IPS-20b (cell line): ENCODE results near the gene GREM1.

Source experiments
- H3K27ac ChIP-seq: one replicate; pipeline ENCODE4 v1.5.1; 2013; ENCODE audit warnings: low read length
- H3K27me3 ChIP-seq: 2 replicates; pipeline ENCODE4 v1.6.1; 2013; ENCODE audit warnings: mild to moderate bottlenecking, low read length, inconsistent platforms; ENCODE audit not compliant: insufficient read depth
- H3K36me3 ChIP-seq: 2 replicates; pipeline ENCODE4 v1.6.1; 2013; ENCODE audit warnings: low read depth, mild to moderate bottlenecking, inconsistent platforms, low read length, moderate library complexity; ENCODE audit not compliant: insufficient read depth
- H3K4me1 ChIP-seq: 2 replicates; pipeline ENCODE4 v1.6.1; 2013; ENCODE audit warnings: mild to moderate bottlenecking, control low read depth, inconsistent platforms, low read length, moderate library complexity; ENCODE audit not compliant: insufficient read depth
- H3K4me3 ChIP-seq: 2 replicates; pipeline ENCODE4 v1.5.1; 2013; ENCODE audit warnings: mild to moderate bottlenecking, low read length, inconsistent platforms
- H3K9ac ChIP-seq: 2 replicates; pipeline ENCODE4 v1.6.1; 2013; ENCODE audit warnings: low read depth, mild to moderate bottlenecking, inconsistent platforms, low read length, moderate library complexity
- H3K9me3 ChIP-seq: 2 replicates; pipeline ENCODE4 v1.6.1; 2013; ENCODE audit warnings: mild to moderate bottlenecking, low read depth, low read length, inconsistent platforms; ENCODE audit not compliant: insufficient read depth

The GREM1 gene

DNA sequence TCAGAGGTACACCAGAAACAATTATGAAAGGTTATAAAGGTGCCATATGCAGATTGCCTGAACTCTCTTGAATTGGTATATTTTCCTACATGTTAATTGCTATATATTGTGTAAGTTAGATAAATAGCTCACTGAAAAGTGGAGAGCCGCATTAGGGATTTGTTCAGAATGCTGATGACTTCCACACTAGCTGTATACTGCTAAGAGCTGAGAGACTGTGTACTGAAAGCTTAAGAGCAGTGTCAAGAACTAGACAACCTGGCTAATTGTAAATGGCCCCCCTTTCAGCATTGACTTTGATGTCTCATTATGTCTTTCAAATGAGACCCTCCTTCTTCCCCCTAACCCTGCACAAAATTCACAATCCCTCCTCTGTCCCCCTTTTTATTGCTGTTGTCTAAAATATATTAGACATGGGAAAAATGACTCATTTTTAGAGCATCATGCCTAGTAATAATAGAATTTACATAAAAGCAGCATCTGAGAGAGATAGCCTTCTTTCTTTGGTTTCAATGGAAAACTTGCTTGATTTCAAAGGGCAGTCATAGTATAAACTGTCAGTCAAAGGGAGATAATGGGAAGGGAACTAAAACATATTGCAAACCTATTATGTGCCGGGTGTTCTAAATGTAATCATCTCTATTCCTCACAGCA, 34.7 kb upstream of the GREM1 start:
- H3K27ac ChIP-seq, result no peak overlapping the region
- no peaks in the 10 kb centered on the region for H3K4me1 ChIP-seq
- H3K9ac ChIP-seq, result no peak overlapping the region
- H3K9me3 ChIP-seq, result no peaks in the 10 kb centered on the region; the same call in 1 of the 2 replicates
- H3K27me3 ChIP-seq, result no peaks in the 10 kb centered on the region
- H3K36me3 ChIP-seq, result no peaks in the 10 kb centered on the region
- no peak overlapping the region for H3K4me3 ChIP-seq

DNA sequence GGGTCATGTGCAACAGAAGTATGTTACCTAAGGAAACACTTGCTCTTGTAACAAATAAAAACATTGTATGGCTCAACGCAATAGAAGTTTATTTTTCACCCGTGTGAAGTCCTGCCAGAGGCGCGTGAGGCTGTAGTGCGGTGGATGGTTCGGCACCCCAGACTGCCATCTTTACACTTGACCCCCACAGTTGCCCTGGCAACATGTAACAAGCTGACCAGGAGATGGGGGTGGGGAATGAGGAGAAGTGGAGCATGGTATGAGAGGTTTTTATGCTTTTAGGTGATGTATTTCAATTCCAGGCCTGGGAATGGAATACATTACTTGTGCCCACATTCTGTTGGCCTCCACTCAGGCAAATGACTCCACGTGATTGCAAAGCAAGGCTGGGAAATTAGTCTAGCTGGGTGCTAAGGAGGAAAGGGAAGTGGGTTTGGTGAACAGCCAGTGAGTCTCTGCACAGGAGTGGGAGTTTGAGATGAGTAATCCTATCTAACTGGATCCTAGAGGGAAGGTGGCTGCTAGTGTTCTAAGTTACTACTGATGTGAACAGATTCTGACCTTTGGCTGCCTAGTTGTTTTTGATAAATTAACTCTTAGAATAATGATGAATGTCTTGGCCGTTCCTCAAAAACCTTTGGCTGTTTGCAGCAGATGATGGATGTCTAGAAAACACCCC, 33.8 kb upstream of the GREM1 start:
- Histone ChIP-seq H3K36me3 (no peaks in the 10 kb centered on the region), H3K9ac (no peak overlapping the region), H3K9me3 (no peaks in the 10 kb centered on the region; the same call in 1 of the 2 replicates), H3K27ac (no peak overlapping the region), H3K27me3 (no peaks in the 10 kb centered on the region), H3K4me3 (no peak overlapping the region), H3K4me1 (no peaks in the 10 kb centered on the region)

DNA sequence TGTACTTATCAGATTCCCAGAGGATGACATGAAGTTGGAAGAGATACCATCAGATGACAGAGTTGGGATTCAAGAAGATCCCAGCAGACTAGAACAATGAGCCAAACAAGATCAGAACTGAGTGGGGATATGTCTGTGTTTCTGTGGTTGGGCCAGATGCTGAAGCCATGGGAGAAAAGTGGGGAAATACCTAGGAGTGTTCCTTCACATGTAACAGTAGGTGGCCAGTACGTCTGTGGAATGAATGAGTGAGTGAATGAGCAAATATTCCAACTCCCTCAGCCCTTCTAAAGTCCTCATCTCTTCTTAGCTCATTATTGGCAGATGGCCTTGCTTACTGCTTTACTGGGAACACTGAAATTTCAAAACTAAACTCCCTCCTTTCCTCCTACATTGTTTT, 32.2 kb upstream of the GREM1 start:
- Histone ChIP-seq H3K27me3 (no peaks in the 10 kb centered on the region), H3K9ac (no peak overlapping the region), H3K4me1 (no peaks in the 10 kb centered on the region), H3K27ac (no peak overlapping the region), H3K9me3 (no peaks in the 10 kb centered on the region; the same call in 1 of the 2 replicates), H3K4me3 (no peak overlapping the region), H3K36me3 (no peaks in the 10 kb centered on the region)

DNA sequence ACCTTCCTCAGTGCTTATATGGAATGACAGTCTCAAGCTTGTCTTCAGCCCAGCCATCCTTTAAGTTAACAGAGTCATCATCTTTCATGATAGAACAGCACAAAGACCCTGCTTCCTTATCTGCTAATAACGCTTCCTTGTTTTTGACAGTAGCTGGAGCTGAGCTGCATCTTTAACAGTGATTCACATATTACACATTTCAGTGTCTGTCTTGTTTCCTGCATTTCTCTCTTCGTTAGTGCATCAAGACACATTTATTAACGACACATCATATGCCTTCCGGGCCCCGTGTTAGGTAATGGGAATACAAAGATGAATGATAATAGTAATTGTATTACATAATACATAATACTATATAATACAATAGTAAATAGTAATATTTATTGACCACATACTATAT, 30.2 kb upstream of the GREM1 start:
- no peaks in the 10 kb centered on the region; the same call in 1 of the 2 replicates for H3K9me3 ChIP-seq
- H3K4me3 ChIP-seq, result no peak overlapping the region
- no peaks in the 10 kb centered on the region for H3K4me1 ChIP-seq
- H3K27ac ChIP-seq, result no peak overlapping the region
- H3K36me3 ChIP-seq, result no peaks in the 10 kb centered on the region
- H3K9ac ChIP-seq, result no peak overlapping the region
- no peaks in the 10 kb centered on the region for H3K27me3 ChIP-seq

DNA sequence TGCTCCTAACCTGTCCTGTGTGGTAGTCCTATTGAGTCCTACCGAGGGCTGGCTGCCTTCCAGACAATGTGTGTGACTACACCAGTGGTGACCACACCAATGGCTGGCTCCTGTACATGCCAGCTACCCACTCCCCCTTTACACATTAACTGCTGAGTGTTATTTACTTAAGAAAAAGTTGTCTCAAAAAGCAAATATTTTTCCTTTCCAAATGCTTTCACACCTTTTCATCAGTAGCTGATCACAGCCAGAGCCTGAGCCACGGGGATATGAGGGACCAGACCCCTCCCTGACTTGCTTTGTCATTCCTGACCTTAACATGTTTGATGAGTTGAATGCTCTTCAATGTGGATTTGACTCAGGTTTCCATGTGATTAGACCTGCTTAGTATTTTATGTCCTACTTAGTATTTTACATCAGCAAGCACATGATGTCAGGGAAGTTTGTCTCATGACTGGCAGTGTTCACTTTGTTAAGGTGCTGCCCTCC, 29.6 kb upstream of the GREM1 start:
- Histone ChIP-seq H3K4me3 (no peak overlapping the region), H3K9ac (no peak overlapping the region), H3K36me3 (no peaks in the 10 kb centered on the region), H3K4me1 (no peaks in the 10 kb centered on the region), H3K9me3 (no peaks in the 10 kb centered on the region; the same call in 1 of the 2 replicates), H3K27ac (no peak overlapping the region), H3K27me3 (no peaks in the 10 kb centered on the region)

DNA sequence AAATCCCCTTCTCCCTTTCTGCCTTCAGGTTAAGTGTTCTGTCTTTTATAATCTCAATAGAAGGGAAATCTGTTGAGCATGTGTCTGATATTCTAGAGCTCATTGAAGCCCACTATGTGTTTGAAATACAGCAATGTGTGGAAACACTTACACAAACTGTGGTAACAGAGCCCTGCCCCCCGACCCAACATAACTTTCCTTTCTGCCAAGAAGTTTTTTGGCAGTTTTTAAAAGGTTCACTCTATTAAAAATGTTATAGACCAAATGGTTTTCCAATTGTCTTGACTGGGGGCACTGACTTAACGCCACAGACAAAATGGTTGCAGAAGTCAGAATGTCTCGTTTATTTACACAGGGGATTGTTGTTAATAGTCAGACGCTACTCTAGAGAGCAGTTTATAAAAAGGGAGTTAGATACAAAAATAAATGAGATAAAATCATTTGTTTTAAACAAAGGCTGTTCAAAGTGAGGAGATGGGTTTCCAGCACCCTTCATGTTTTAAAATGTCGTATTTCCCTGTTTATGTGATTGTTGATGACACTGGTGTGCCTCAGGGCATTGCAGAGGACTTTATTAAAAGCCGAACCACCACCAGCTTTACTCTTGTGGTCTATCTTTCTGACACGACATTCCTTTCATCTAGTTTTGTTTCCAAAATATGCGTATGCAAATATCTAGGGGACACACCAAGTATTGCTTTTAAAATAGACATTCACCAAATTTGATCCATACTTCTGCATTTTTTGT, 26.7 kb upstream of the GREM1 start:
- no peaks in the 10 kb centered on the region for H3K4me1 ChIP-seq
- H3K27me3 ChIP-seq, result no peaks in the 10 kb centered on the region
- no peak overlapping the region for H3K27ac ChIP-seq
- H3K36me3 ChIP-seq, result no peaks in the 10 kb centered on the region
- no peak overlapping the region for H3K4me3 ChIP-seq
- H3K9me3 ChIP-seq, result no peaks in the 10 kb centered on the region; the same call in 1 of the 2 replicates
- H3K9ac ChIP-seq, result no peak overlapping the region

DNA sequence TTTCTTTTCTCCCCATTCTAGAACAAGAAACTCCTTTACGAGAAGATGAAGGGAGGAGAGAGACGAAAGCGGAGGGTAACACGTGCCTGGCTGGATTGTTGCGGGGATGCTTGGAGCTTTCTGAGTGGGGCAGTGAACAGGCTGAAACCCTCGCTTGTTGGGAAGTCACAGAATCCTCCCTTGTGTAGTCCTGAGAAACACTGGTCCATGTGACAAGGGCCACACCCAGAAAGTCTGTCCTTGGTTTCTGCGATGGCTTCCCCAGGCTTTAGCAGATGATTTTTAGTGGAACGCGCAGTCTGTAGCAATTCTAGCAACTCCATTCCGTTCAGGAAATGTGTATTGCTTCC, 26.1 kb upstream of the GREM1 start:
- Histone ChIP-seq H3K27ac (no peak overlapping the region), H3K9me3 (no peaks in the 10 kb centered on the region; the same call in 1 of the 2 replicates), H3K4me3 (no peak overlapping the region), H3K9ac (no peak overlapping the region), H3K4me1 (no peaks in the 10 kb centered on the region), H3K36me3 (no peaks in the 10 kb centered on the region), H3K27me3 (no peaks in the 10 kb centered on the region)

DNA sequence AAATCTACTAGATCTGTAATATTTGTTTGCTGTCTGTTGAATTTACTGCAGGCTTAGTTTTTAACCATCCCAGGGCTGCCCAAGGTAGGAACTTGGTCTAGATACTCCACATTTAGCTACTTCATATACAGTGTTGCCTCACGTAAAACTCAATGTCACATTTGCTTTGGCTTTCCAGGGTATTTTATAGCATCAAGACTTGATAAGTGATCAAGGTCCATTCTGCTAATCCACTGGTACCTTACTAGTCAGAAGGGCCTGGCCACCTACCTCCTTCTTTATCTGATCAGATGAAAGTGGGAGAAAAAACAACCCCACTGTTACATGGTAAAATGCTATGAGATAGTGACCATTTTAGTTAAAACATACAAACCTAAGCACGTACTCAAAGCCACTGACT, 25.5 kb upstream of the GREM1 start:
- Histone ChIP-seq H3K36me3 (no peaks in the 10 kb centered on the region), H3K9me3 (no peaks in the 10 kb centered on the region), H3K27ac (no peak overlapping the region), H3K27me3 (no peaks in the 10 kb centered on the region), H3K9ac (no peak overlapping the region), H3K4me1 (no peaks in the 10 kb centered on the region), H3K4me3 (no peak overlapping the region)

DNA sequence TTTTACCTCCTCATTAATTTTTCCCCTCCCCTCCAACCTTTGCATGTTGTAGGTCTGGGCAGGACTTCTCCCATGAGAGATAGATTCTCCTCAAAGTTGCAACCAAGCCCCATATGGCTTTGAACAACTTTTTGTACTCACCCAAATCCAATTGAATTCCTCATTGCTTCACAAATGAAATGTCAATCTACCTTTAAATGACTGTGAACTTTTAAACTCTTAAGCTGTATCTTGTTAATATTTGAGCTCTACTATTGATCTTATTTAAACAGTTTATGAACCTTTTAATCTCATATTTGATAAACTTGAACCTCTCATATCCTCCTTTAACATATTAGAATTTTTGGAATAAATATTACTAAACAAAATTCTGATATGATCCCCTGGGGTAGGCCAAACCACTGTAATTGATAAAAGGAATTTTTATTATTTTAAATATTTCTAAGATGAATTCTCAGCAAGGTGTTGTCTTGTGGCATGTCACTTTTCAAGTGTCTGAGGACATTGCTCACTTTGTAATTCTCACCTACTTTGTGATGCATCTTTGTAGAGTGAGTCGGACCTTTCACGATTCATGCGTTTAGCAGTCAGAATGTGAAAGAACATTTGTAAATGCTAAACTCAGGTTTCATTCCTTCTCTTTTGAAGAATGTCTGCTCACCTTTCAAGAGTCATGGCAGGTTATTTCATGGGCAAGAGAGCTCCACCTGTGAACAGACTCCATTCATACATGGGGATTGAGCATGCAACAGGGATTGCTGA, 23.4 kb upstream of the GREM1 start:
- no peak overlapping the region for H3K27ac ChIP-seq
- no peak overlapping the region for H3K4me3 ChIP-seq
- H3K9ac ChIP-seq, result no peak overlapping the region
- peaks cover 6% of the 10 kb centered on the region; the same call in 1 of the 2 replicates for H3K4me1 ChIP-seq
- no peaks in the 10 kb centered on the region for H3K27me3 ChIP-seq
- no peaks in the 10 kb centered on the region for H3K9me3 ChIP-seq
- no peaks in the 10 kb centered on the region for H3K36me3 ChIP-seq

DNA sequence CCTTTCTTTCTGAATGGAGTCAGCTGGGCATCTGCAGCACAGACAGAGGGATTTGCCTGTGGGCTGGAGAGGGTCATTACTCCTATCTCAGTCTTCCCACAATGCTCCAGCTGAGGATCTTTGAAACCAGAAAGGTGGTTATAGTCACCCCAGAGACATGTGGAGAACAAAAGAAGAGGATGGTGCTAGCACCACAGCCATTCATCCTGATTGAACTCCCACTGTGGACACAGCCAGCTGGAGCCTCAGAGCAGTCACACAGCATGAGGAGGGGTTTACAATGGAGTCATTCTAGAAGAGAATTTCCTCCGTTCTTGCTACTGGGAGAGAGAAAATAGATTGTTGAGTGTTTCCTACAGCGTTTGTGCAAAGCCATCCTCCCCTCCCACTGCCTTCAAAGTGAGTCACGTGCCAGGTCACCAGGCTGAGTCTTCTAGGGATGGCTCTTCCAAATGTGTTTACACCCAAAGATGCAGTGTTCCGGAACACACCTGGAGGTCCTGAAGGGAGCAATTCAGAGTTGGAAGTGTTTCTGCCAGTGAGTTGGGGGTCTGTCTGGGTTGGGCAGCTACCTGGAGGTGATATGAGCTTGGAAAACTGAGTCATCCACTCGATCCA, 18.9 kb upstream of the GREM1 start:
- H3K27me3 ChIP-seq, result no peaks in the 10 kb centered on the region
- no peak overlapping the region for H3K4me3 ChIP-seq
- H3K4me1 ChIP-seq, result peaks cover 6% of the 10 kb centered on the region; the same call in 1 of the 2 replicates
- no peak overlapping the region for H3K9ac ChIP-seq
- no peaks in the 10 kb centered on the region for H3K36me3 ChIP-seq
- no peak overlapping the region for H3K27ac ChIP-seq
- no peaks in the 10 kb centered on the region for H3K9me3 ChIP-seq
